ENCODE data around the gene CFAP74. TPM values are rescaled to one million over a fixed set of nuclear protein-coding genes. Genes with fewer than 3 reads are reported as not detected.

CFAP74 gene
- total and polyA plus RNA-seq, 2 donors (not counting 3 experiments of a cell fraction or from before 2014, with no cell fraction given): not detected

GRCh38 chr1:1922956-1923833, 80.4 kb downstream of the CFAP74 start:
- dilution Hi-C loops (cut with MboI; ENCODE audit: extremely low pct_ligation_motif_present, low sequenced_read_pairs): no loop called here
- no peak overlapping the region for H3K27ac ChIP-seq (ENCODE audit: insufficient read depth, low read depth, low read length)
- H3K79me2 ChIP-seq (ENCODE audit: control insufficient read depth, insufficient read depth, low read length): no peaks in the 10 kb centered on the region
- no peaks in the 10 kb centered on the region for H3K36me3 ChIP-seq (ENCODE audit: control insufficient read depth in 2 of 2, extremely low read depth in 1 of 2, insufficient read depth in 2 of 2, low read length in 2 of 2)
- no peaks in the 10 kb centered on the region for H4K20me1 ChIP-seq (replicated peaks; ENCODE audit: control insufficient read depth, extremely low read depth, insufficient read depth, low read length)
- ChIA-PET POLR2A (no interaction called here), CTCF (no interaction called here)
- TF ChIP-seq JUN (IDR thresholded peaks at IDR 0.05; ENCODE audit: borderline replicate concordance, insufficient read depth, insufficient read length, low read depth) (no peak), EZH2 (IDR thresholded peaks at IDR 0.05; ENCODE audit: borderline replicate concordance, low read depth, low read length, severe bottlenecking) (no peak), POLR2A (IDR thresholded peaks at IDR 0.05; ENCODE audit: low read depth, low read length) (no peak)
- peaks cover 5% of the 10 kb centered on the region for H3K4me1 ChIP-seq (ENCODE audit: control insufficient read depth, extremely low read depth, insufficient read depth, low read length)
- intact Hi-C loops (cut with micrococcal nuclease): no loop called here
- H3K4me3 ChIP-seq (replicated peaks in 1 of 3; ENCODE audit: insufficient read depth in 1 of 3, low read depth in 1 of 3, low read length in 3 of 3): no peak overlapping the region
- no peaks in the 10 kb centered on the region for H3K27me3 ChIP-seq (ENCODE audit: control insufficient read depth in 2 of 2, insufficient read depth in 2 of 2, low read length in 2 of 2)
- DNase-seq (ENCODE audit: low read depth, low spot score): no peak
- no peaks in the 10 kb centered on the region for H3K9me1 ChIP-seq (replicated peaks; ENCODE audit: control insufficient read depth, extremely low read depth, insufficient read depth, low read length)
- H3K9me3 ChIP-seq (replicated peaks; ENCODE audit: control insufficient read depth, insufficient read depth, low read length): no peaks in the 10 kb centered on the region
- no peak overlapping the region for H2AFZ ChIP-seq (ENCODE audit: low read depth, low read length)
- no peak for FAIRE-seq
- no peak overlapping the region for H3K9ac ChIP-seq (replicated peaks; ENCODE audit: extremely low read depth, insufficient read depth, low read length)
- no peak overlapping the region for H3K4me2 ChIP-seq (ENCODE audit: insufficient read depth, low read length)
- BruUV-seq (replicated peaks): no TSS peak

- H3K4me3 ChIP-seq (replicated peaks in 1 of 3; ENCODE audit: insufficient read depth in 1 of 3, low read depth in 1 of 3, low read length in 3 of 3): no peak overlapping the region
- FAIRE-seq: no peak
- TF ChIP-seq GATA2 (IDR thresholded peaks at IDR 0.05; ENCODE audit: insufficient read depth, insufficient read length, low read depth, low read length) (no peak), JUN (IDR thresholded peaks at IDR 0.05; ENCODE audit: borderline replicate concordance, insufficient read depth, insufficient read length, low read depth) (no peak), FOS (IDR thresholded peaks at IDR 0.05; ENCODE audit: borderline replicate concordance, insufficient read depth, low read length) (no peak), CTCF (IDR thresholded peaks at IDR 0.05; ENCODE audit: extremely low read depth in 1 of 2, insufficient read depth in 1 of 2, low read depth in 1 of 2, low read length in 2 of 2) (no peak), MYC (IDR thresholded peaks at IDR 0.05; ENCODE audit: low read depth, low read length) (no peak), POLR2AphosphoS5 (IDR thresholded peaks at IDR 0.05; ENCODE audit: insufficient read depth, low read depth, low read length) (no peak)
- TF ChIP-seq, protein P1, sequence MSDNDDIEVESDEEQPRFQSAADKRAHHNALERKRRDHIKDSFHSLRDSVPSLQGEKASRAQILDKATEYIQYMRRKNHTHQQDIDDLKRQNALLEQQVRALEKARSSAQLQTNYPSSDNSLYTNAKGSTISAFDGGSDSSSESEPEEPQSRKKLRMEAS (IDR thresholded peaks at IDR 0.05; ENCODE audit: insufficient read depth, insufficient read length): no peak
- H3K79me2 ChIP-seq (ENCODE audit: control insufficient read depth, insufficient read depth, low read length): no peaks in the 10 kb centered on the region
- H3K4me1 ChIP-seq (ENCODE audit: control insufficient read depth, extremely low read depth, insufficient read depth, low read length): peaks cover 5% of the 10 kb centered on the region
- no peaks in the 10 kb centered on the region for H4K20me1 ChIP-seq (replicated peaks; ENCODE audit: control insufficient read depth, extremely low read depth, insufficient read depth, low read length)
- intact Hi-C loops (cut with micrococcal nuclease): no loop called here
- dilution Hi-C loops (cut with MboI; ENCODE audit: extremely low pct_ligation_motif_present, low sequenced_read_pairs): no loop called here
- no peak for DNase-seq (ENCODE audit: low read depth, low spot score)
- no peaks in the 10 kb centered on the region for H3K27me3 ChIP-seq (ENCODE audit: control insufficient read depth in 2 of 2, insufficient read depth in 2 of 2, low read length in 2 of 2)
- H3K9me3 ChIP-seq (replicated peaks; ENCODE audit: control insufficient read depth, insufficient read depth, low read length): no peaks in the 10 kb centered on the region
- H3K4me2 ChIP-seq (ENCODE audit: insufficient read depth, low read length): no peak overlapping the region
- H3K9me1 ChIP-seq (replicated peaks; ENCODE audit: control insufficient read depth, extremely low read depth, insufficient read depth, low read length): no peaks in the 10 kb centered on the region
- H3K9ac ChIP-seq (replicated peaks; ENCODE audit: extremely low read depth, insufficient read depth, low read length): no peak overlapping the region
- H3K27ac ChIP-seq (ENCODE audit: insufficient read depth, low read depth, low read length): no peak overlapping the region
- H2AFZ ChIP-seq (ENCODE audit: low read depth, low read length): no peak overlapping the region
- ChIA-PET POLR2A (no interaction called here), CTCF (no interaction called here)
- H3K36me3 ChIP-seq (ENCODE audit: control insufficient read depth in 2 of 2, extremely low read depth in 1 of 2, insufficient read depth in 2 of 2, low read length in 2 of 2): no peaks in the 10 kb centered on the region
- BruUV-seq (replicated peaks): no TSS peak
These were observed 81.0 kb downstream of the CFAP74 start for GRCh38 chr1:1922702-1922955.

Data from endothelial cell of umbilical vein (primary cell).